ENCODE data around the gene LSMEM2. TPM values are rescaled to one million over a fixed set of nuclear protein-coding genes. Genes with fewer than 3 reads are reported as not detected.

Gene LSMEM2
- total and polyA plus RNA-seq, 9 of the 15 experiments (the other 6 are each of a cell fraction or from before 2014, with no cell fraction given), result not detected

- POLR2A ChIA-PET, result interaction anchor here (1.2 kb wide), 1 partner anchor 37 kb away, joined by 3 read pairs; no protein-coding TSS in a partner anchor
- BruUV-seq (replicated peaks), result no TSS peak
These were observed 46.6 kb upstream of the LSMEM2 start for GRCh38 chr3:50232303-50232702.

GRCh38 chr3:50233176-50233575 is 45.7 kb upstream of the LSMEM2 start:
- FAIRE-seq (no peak), ATAC-seq (no peak), DNase-seq (ENCODE audit: extremely low read depth in 1 of 4, low spot score in 3 of 4) (no peak)
- ChIA-PET CTCF (ENCODE audit: low intra/inter-chr PET ratio) (no interaction called here), POLR2A (interaction anchor here (0.9 to 1.2 kb wide), 2 partner anchors 70 to 135 kb away, joined by 4 to 5 read pairs; partner anchors contain the start of gene HYAL1)
- Histone ChIP-seq H3K36me3 (ENCODE audit: control insufficient read depth, insufficient read depth, low read length) (no peaks in the 10 kb centered on the region), H3K9me3 (replicated peaks; ENCODE audit: control insufficient read depth, insufficient read depth, low read depth, low read length) (no peaks in the 10 kb centered on the region), H3K27me3 (ENCODE audit: control insufficient read depth in 2 of 2, insufficient read depth in 2 of 2, low read length in 2 of 2) (no peaks in the 10 kb centered on the region), H3K79me2 (ENCODE audit: control insufficient read depth, insufficient read depth, low read length) (peaks cover 21% of the 10 kb centered on the region), H3K27ac (ENCODE audit: extremely low read depth, low read depth, low read length) (no peak overlapping the region), H2AFZ (ENCODE audit: low read depth, low read length) (no peak overlapping the region), H3K4me2 (ENCODE audit: insufficient read depth, low read length) (no peak overlapping the region), H4K20me1 (replicated peaks; ENCODE audit: control insufficient read depth, insufficient read depth, low read length) (no peaks in the 10 kb centered on the region), H3K9me1 (ENCODE audit: control insufficient read depth, insufficient read depth, low read length) (no peaks in the 10 kb centered on the region), H3K9ac (ENCODE audit: insufficient read depth in 1 of 2, low read depth in 2 of 2, low read length in 2 of 2) (peak overlapping the region in 1 of 2 experiments; percentile 74; a peak in 2 of 4 replicates), H3K4me1 (replicated peaks in 1 of 2; ENCODE audit: control insufficient read depth in 2 of 2, insufficient read depth in 2 of 2, low read length in 2 of 2) (peaks cover 39 to 65% of the 10 kb centered on the region in 2 experiments), H3K4me3 (no peak overlapping the region)
- 61% methylated on average over 3 of the region's 4 CpGs for WGBS (ENCODE audit: insufficient coverage, low coverage, missing lambda C conversion rate)
- in situ Hi-C loops (cut with MboI) (no loop called here), intact Hi-C loops (cut with micrococcal nuclease) (no loop called here)
- peak; percentile 57; the same call in 1 of the 2 replicates for TF ChIP-seq MYNN (IDR thresholded peaks at IDR 0.05)
- TF ChIP-seq MYNN (CRISPR knock-in tag; IDR thresholded peaks at IDR 0.05), result no peak
- TF ChIP-seq PATZ1 (CRISPR knock-in tag; IDR thresholded peaks at IDR 0.05; ENCODE audit: borderline replicate concordance), result no peak
- peak; percentile 82 for TF ChIP-seq RFX1 (IDR thresholded peaks at IDR 0.05)
- BruUV-seq (replicated peaks), result no TSS peak

More at GRCh38 chr3:50232303-50232702, 46.6 kb upstream of the LSMEM2 start:
- no peaks in the 10 kb centered on the region for H3K27me3 ChIP-seq (ENCODE audit: control insufficient read depth in 2 of 2, insufficient read depth in 2 of 2, low read length in 2 of 2)
- no peak for ATAC-seq
- CTCF ChIA-PET (ENCODE audit: low intra/inter-chr PET ratio), result no interaction called here
- H3K9ac ChIP-seq (ENCODE audit: insufficient read depth in 1 of 2, low read depth in 2 of 2, low read length in 2 of 2), result no peak overlapping the region; a peak in 1 of 4 replicates
- FAIRE-seq, result no peak
- no peak overlapping the region for H3K27ac ChIP-seq (ENCODE audit: extremely low read depth, low read depth, low read length)
- H2AFZ ChIP-seq (ENCODE audit: low read depth, low read length), result no peak overlapping the region
- TF ChIP-seq ZNF3 (CRISPR knock-in tag; IDR thresholded peaks at IDR 0.05), result no peak
- TF ChIP-seq PKNOX1 (IDR thresholded peaks at IDR 0.05), result no peak
- TF ChIP-seq RBM25 (IDR thresholded peaks at IDR 0.05; ENCODE audit: low read depth, low read length, severe bottlenecking), result peak; percentile 24
- no peaks in the 10 kb centered on the region for H3K36me3 ChIP-seq (ENCODE audit: control insufficient read depth, insufficient read depth, low read length)
- in situ Hi-C loops (cut with MboI), result no loop called here
- no peaks in the 10 kb centered on the region for H3K9me3 ChIP-seq (replicated peaks; ENCODE audit: control insufficient read depth, insufficient read depth, low read depth, low read length)
- no peak overlapping the region for H3K4me2 ChIP-seq (ENCODE audit: insufficient read depth, low read length)
- peaks cover 12% of the 10 kb centered on the region for H3K79me2 ChIP-seq (ENCODE audit: control insufficient read depth, insufficient read depth, low read length)
- H3K9me1 ChIP-seq (ENCODE audit: control insufficient read depth, insufficient read depth, low read length), result no peaks in the 10 kb centered on the region
- H4K20me1 ChIP-seq (replicated peaks; ENCODE audit: control insufficient read depth, insufficient read depth, low read length), result no peaks in the 10 kb centered on the region
- no peak for DNase-seq (ENCODE audit: extremely low read depth in 1 of 4, low spot score in 3 of 4)
- 21% methylated on average over 3 of the region's 3 CpGs for WGBS (ENCODE audit: insufficient coverage, low coverage, missing lambda C conversion rate)
- H3K4me3 ChIP-seq, result no peak overlapping the region
- peaks cover 35 to 65% of the 10 kb centered on the region in 2 experiments for H3K4me1 ChIP-seq (replicated peaks in 1 of 2; ENCODE audit: control insufficient read depth in 2 of 2, insufficient read depth in 2 of 2, low read length in 2 of 2)
- intact Hi-C loops (cut with micrococcal nuclease), result no loop called here
